Stimulated activated naive CD4-positive, alpha-beta T cell (primary cell): ENCODE results near the gene MBD3.
A peak's percentile ranks its signal among the peaks of the same experiment; 100 is the strongest.

Experiments
- DNase-seq, 6 experiments: peaks; one replicate each; lab custom pipeline; 2025; lab: John Stamatoyannopoulos, UW

The MBD3 gene

DNA sequence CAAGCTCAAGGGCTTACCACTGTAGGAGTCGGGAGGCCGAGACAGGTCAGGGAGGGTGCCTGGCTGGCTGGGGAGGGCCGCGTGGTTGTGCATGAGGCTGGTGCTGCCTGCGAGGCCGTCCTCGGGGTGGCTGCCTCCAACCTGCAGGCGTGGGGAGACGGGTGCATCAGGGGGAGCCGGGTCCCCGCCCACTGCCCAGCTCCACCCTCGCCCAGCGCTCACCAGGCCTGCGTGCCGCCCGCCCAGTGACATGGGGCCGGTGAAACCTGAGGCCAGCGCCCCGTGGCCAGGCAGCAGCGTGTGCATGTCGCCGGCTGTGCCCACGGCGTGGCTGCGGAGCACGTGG, 26.4 kb upstream of the MBD3 start:
- no peak for DNase-seq

DNA sequence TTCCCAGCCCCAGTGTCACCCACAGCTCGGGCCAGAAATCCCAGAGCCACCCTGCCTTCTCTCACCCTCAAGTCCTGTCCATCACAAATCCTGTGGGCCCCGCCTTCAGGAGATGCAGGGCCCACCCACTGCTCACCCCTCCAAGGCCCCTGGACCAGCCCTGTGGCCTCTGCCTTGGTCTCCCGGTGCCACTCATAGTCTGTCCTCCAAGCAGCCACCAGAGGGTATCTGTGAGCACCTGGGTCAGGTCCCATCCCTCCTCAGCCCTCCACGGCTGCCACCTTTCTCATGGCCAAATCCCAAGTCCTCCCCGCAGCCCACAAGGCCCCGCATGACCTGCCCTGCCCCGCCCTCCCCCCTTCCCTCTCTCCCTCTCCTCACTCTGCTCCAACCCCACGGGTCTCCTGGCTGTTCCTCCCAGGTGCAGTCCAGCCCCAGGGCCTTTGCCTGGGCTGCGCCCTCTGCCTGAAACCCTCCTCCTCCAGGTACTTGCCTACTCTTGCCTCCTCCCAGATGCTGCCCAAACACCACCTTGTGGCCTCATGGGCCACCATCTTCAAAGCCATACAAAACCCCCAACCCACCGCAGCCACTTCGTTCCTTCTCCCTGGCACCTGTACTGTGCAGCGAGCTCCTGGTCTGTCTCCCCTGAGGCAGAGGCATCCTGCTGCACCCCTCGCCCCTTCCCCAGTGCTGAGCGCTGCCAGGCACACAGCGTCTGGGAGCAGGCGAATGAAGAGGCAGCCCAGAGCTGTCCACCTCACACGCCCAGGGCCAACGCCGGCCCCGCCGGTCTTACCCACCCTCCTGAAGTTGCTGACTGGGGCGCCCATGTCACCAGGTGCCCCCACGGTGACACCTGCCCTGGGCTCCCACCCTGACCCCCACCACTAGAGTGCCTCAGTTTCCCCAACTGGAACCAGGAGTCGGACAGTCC, 25.8 kb upstream of the MBD3 start:
- DNase-seq = no peak

DNA sequence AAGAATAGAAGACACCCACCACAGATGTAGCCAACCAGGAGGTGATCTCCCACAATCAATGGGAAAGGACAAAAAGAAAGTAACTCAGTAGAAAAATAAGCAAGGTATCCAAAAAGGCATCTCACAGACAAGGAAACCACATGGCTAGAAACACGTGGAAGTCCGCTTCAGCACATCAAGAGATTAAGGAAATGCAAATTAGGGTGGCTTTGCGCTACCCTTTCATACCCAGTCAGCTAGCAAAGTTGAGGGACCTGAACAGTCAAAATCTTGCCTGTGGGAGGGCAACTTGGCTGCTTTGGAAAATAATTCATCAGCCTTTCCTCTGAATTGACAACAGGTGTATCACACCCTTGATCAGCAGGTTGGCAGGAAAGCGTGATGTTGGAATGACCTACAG, 24.2 kb upstream of the MBD3 start:
- DNase-seq = no peak

DNA sequence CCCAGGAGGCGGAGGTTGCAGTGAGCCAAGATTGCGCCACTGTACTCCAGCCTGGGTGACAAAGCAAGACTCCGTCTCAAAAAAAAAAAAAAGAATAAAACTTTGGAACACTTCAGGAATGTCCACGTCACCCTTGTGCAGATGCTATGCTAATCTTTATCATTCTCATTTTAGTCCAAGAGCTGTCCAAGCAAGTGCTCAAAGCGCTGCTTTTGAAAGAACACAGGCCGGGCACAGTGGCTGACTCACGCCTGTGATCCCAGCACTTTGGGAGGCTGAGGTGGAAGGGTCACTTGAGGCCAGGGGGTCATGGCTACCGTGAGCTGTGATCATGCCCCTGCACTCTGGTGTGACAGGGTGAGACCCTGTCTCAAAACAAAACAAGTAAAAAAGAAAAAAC, 23.7 kb upstream of the MBD3 start:
- no peak for DNase-seq

DNA sequence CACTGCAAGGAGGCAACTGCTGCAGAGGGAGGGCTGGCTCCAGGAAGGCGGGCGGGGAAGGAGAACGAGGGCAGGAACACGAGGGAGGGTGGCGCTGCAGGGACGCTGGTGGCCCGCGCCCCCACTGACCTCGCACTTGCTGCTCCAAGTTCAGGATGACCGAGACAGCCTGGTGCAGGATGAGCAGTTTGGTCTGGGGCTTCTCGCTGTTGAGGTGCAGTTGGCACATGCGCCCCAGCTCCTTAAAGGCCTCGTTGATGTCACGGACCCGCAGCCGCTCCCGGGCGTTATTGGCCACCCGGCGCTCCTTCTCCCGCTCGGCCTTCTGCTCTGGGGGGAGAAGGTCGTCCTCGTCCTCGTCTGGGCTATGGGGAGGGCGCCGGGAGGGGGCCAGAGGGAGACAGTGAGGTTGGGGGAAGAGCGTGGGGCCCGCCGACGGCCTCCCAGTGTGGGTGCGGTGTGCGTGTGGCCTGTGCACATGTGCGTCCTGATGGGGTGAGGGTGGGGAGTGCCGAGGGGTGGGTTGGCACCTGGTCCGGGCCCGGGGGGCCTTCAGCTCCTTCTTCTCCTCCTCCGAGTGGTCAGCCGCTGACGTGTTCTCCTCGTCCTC, 22.6 kb upstream of the MBD3 start:
- no peak for DNase-seq

DNA sequence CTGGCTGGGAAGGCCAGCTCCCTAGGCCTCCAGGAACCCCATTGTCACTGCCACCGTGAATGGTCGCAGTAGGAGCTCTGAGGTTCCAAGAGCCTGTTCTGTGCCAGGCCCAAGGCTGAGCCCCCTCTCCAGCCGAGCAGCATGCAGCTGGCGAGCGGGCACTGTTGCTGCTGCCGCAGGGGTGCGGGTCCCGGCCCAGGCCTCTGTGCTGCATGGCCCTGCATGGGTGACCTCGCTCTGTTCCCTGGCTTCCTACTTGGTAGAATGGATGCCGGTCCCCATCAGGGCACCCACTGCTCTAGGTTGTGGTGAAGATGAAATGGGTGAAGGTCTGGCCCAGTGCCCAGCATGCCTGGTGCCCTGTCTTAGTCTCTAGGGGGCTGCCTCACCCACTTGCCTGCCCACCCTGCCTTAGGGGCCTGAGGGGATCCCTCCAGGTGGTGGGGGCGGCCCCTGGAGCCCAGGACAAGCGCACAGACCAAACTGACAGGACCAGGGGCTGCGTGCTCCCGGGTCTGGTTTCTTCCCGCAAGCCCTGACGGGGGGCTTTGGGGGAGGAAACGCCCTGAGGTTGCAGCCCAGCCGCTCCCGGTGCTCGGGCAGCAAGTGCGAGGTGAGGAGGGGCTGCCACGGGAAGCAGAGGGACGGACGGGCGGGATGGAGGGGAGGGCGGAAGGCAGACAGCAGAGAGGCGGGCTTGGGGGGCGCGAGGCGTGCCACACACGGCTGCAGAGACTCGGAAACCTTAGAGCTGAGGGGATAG, 21.3 kb upstream of the MBD3 start:
- DNase-seq = no peak

DNA sequence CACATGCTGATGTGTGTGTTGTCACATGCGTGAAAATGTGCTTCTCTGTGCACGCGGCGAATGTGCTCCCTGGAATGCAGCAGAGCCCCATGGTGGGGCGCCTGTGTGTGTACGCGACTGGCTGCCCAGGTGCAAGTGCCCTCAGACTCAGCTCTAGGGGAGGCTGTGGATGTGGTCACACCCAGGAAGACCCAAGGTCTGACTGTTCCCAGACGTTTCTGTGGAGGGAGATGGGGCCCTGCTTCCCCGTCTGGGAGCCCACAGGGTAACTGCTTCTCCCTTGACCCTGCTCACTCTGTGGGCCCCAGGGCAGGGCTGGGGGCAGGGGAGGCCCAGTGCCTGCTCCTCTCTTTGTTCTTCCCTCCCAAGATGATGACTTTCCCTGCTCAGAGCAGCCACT, 20.5 kb upstream of the MBD3 start:
- DNase-seq = no peak

DNA sequence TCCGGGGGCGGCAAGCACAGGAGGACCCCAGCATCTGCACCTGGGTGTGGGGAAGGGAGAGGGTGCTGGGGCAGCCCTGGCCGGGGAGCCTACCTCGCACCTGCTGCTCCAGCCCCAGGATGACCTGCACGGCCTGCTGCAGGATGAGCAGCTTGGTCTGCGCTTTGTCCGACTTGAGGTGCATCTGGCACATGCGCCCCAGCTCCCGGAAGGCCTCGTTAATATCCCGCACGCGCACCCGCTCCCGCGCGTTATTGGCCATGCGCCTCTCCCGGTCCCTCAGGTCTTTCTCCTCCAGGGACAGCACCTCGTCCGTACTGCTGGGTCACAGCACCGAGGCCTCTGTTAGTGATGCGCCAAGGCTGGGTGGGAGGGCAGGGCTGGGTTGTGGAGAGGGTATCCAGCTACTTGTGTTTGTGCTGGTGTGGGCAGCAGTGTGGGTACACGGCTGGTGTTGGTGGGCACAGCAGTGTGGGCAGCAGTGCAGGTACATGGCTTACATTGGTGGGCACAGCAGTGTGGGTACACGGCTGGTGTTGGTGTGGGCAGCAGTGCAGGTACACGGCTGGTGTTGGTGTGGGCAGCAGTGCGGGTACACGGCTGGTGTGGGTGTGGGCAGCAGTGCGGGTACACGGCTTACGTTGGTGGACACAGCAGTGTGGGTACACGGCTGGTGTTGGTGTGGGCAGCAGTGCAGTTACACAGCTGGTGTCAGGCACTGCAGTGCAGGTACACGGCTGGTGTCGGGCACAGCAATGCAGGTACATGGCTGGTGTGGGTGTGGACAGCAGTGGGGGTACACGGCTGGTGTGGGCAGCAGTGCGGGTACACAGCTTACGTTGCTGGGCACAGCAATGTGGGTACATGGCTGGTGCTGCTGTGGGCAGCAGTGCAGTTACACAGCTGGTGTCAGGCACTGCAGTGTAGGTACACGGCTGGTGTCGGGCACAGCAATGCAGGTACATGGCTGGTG, 19.7 kb upstream of the MBD3 start:
- DNase-seq = no peak

DNA sequence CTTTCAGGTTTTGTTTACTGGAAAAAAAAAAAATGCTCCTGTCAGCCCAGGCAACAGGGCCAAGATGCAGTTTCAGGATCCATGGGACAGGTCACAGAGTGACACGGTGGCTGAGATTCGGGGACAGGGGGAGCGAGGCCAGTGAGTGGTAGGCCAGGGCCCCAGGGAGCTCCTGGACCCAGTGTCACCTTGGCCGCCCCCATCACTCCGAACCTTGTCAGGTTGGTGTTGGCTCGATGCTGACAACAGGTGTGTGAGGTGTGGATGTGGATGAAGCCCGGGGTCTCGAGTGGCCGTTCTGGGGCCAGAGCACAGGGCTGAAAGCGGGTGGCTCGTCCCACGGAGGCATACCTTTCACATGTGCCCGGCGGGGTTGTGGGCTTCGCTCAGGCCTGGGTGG, 18.7 kb upstream of the MBD3 start:
- no peak for DNase-seq

DNA sequence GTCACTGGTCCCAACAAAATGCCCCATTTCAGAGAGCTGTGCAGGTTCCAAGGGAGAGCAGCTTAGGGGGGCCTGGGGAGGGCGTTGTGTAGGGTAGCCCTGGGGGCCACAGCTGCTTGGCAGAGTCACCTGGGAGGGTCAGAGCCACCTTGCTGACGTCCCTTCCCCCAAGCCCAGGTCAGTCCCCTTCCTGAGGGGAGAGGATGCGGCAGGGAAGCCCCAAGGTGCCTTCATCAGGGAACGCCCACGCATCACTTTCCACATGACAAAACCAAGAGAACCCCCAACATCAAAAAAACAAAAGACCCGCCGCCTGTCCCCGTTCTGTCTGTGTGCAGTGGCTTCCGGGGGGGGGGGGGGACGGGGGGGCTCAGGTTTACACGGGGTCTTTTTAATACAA, 17.9 kb upstream of the MBD3 start:
- no peak for DNase-seq

DNA sequence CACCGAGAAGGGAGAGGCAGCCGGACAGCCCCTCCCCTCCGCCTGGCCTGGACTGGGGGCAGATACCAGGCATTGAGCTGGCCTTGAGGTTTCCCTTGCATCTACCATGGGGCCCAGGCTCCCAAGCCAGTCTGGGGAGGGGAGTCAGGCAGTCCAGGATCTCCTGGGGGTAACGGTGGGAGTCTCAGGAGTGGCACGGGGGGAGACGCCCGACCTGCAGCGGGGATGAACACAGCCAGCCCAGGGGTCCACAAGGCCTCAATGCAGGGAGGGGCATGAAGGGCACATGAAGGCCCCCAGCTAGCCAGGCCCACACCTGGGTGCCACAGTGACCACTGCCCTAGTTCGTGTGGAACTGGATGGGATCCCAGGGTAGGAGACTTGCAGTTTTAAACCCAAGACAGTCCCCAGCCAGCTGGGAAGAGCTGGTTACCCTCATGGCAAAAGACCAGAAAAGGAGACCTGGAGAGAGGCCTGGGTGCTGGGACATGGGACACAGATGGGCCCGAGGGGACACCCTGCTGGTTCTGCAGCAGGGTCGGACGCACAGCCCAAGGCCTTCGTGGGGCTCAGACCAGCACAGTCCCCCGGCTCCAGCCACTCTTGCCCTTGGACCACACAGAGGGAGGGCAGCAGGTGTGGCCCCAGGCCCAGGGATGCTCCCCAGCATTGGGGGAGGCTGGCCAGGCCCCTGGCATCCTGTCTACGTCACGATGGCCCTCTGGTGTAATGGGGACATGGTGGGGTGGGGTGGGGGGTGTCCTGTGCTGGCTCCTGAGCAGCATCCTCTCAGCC, 17.2 kb upstream of the MBD3 start:
- no peak for DNase-seq

DNA sequence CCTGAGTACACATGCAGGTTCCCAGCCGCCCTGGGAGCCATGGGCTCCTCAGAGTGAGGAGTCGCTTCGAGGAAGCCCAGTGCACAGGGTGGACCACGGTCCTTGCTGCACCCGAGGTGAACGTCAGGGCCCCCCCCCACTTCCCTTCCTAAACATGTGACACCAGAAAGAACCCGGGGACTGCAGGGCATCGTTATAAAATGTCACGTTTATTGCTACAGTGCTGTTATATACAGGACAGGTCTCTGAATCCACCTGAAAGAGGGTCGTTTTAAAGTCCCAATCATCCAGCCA, 16.4 kb upstream of the MBD3 start:
- DNase-seq = peak in 4 of 6 experiments; percentile 21 to 44 (median 30)

DNA sequence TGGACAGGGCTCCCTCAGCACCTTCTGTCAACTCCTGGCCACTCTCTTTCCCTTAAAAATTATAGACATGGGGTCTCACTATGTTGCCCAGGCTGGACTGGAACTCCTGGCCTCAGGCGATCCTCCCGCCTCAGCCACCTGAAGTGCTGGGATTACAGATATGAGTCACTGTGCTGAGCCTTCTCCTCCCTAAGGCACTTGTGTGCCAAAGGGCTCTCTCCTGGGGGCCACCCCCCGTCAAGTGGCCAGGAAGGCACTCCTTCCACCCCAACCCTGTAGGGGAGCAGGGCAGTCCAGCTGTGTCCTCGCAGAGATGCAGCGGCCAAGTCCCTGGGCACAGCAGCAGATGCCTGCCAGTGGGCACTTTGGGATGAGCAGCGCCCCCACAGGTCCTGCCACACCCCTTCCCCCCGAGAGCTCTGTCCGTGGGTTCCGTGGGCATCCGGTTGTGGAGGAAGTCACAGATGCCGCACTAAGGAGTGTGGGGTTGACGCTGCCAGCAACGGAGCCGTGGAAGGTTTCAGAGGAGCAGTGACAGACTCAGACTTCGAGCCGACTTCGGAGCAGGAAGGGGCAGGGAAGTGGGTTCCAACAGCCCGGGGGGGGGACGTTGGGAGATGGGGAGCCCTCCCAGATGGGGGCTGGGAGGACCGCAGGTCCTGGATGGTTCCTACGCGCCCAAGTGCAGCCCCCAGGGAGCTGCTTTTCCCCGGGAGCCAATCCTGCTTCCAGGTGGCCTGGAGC, 15.9 kb upstream of the MBD3 start:
- peak in 5 of 6 experiments; percentile 19 to 47 (median 23) for DNase-seq

DNA sequence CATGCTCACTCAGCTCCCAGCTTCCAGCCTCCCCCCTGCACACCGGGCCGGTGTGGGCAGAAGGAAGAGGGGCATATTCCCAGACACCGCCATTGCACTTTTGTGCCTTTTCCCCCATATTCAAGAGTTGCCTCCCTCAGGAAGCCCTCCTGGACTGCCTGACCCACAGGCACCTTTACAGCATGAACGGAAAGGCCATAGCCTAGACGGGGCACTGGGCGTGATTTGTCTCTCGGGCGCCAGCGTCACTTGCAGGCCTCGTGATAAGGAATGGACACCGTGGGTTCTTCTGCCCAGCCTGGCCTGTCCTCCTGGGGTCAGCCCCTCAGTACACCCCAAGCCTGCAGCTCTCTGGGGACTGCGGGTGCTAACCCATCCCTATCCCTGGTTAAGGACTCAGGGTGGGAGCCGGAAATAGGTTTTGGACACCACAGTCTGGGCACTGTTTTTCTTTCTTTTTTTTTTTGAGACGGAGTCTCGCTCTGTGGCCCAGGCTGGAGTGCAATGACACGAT, 13.5 kb upstream of the MBD3 start:
- no peak for DNase-seq

DNA sequence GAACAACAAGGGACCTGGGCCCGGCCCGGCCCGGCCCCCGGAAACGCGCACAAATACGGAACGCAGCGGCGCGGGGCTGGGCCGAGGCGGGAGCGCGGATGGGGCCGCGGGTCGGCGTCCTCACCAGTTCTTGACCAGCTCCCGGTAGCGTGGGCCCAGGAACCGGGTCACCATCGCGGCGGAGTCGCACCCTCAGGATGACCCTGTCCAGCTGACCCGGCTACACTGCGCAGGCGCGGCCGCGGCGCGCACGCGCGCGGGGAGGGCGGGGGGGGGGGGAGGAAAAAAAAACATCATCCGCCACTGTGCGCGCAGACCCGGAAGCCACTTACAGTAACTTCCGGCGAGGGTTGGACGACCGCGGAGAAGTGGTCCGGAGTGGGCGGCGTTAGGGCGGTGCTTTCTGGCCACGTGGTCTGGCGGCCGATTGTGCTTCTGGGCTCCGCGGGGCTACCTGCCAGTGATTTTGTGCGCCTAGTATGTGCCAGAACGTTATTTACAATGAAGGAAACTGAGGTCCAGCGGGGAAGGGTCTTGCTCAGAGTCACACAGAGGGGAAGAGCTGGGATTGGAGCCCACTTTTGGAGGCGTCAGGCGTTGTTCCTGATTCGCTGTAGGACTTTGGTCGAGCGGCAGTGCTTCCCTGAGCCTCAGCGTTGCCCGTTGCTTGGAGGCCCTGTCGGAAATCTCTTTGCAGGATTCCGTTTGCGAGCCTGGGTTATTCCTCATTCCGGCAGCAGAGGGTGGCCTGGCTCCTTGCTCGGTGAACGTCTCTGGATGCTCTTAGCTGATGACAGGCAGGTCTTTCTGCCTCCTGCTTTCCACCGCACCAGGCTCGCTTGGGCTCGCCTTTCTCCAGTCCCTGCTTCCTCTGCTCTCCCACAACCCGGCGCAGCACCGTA, 12.8 kb upstream of the MBD3 start, which contains the start of gene UQCR11:
TSS of gene UQCR11 (minus strand) at position 227 of the 902 bp plus-strand sequence. CDS start at position 174, 53 bp downstream.
- peak; percentile 88 to 96 (median 91) for DNase-seq

DNA sequence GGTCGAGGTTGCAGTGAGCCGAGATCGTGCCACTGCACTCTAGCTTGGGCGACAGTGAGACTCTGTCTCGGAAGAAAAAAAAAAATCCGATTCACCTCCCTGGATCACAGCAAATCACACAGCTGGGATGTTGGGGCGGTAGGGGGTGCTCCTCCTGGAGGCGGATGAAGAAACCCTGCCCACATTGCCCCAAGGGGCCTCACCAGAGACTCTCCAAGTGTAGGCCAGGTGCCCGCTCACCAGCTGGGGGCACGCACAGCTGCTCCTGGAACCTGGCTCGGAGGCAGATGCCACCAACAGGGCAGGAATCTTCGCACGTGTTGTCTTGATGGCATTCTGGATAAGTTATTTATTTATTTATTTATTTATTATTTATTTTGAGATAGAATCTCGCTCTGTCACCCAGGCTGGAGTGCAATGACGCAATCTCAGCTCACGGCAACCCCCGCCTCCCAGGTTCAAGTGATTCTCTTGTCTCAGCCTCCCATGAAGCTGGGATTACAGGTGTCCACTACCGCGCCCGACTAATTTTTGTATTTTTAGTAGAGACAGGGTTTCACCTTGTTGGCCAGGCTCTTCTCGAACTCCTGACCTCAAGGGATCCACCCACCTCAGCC, 9.5 kb upstream of the MBD3 start:
- no peak for DNase-seq

DNA sequence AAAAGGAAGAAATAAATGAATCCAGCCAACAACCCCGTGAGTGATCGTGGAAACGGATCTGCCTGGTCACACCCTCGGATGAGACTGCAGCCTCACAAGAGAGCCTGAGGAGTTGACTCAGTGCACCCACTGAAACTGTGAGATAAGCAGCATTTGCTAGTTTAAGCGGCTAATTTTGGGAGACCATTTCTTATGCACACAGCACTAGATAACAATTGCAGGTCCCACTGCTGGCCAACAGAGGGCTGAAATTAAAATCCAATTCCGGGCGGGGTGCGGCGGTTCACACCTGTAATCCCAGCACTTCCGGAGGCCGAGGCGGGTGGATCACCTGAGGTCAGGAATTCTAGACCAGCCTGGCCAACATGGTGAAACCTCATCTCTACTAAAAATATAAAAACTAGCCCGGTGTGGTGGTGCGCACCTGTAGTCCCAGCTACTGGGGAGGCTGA, 9.0 kb upstream of the MBD3 start:
- no peak for DNase-seq

DNA sequence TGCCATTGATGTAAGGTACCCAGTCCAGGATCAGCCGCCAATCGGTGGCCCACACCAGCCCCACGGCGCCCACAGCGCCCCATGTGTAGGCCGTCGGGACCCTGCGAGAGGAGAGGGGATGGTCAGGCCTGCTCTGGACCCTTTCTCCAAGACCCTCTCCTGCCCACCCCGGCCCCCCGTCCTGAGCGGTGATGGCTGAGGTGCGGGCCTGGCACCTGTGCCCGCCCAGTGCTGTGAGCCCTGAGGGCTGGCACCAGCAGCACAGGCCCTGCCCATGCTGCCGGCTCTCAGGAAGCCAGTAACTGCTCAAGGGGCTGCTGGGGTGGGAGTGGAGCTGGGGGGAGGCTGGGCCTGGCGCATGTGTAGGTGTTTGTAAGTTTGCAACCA, 6.8 kb upstream of the MBD3 start:
- no peak for DNase-seq
